ENCODE results near the gene PDLIM5.

PDLIM5 gene

DNA sequence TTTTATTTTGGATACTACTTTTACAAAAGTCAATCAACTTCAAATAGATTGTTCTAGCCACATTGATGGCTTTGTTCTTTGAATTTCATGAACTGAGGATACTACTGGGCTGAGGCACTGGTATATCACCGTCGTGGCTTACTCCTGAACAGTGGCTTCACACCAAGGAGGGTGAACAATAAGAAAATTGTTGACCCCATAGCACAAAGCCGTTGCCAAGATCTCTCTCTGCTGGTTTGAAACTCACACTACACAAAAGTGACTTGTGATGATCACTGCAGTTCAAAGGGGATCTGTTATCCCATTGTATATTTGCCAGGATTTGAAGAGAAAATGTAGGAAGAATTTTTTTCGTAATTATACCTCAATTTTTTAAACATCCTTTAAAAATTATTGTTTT lies 119.6 kb downstream of the PDLIM5 start:
- TF ChIP-seq CTCF (IDR thresholded peaks at IDR 0.05; ENCODE audit: insufficient read depth, low read length, missing control alignments): no peak
- H3K4me3 ChIP-seq (ENCODE audit: low read depth, low read length): no peak overlapping the region
- no peak for DNase-seq (ENCODE audit: low read depth, low spot score)
- CTCF ChIA-PET: interaction anchor here (1.4 to 1.6 kb wide), 3 partner anchors 9 to 164 kb away, joined by 3 to 7 read pairs (median 3); no protein-coding TSS in a partner anchor
- POLR2A ChIA-PET: no interaction called here

DNA sequence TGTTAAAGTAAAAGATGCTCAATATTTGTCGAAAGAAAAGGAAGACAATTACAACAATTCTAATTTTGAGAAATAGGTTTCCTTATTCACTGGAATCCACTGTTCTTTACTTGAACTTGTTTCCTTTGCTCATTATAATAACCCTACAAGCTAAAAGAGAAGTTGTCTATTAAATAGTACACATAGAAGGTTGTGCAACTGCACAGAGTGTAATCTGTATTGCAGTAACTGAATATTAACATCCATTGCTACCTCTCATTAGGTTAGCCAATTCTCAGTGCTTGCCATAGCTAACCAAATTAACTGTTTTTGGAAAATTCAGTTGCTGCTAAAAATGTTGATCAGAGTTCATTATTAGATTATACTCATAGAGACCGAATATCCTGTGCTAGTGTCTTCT lies 120.0 kb downstream of the PDLIM5 start:
- no peak for DNase-seq (ENCODE audit: low read depth, low spot score)
- ChIA-PET CTCF (interaction anchor here (1.4 to 1.6 kb wide), 3 partner anchors 9 to 165 kb away, joined by 3 to 7 read pairs (median 3); no protein-coding TSS in a partner anchor), POLR2A (no interaction called here)
- no peak overlapping the region for H3K4me3 ChIP-seq (ENCODE audit: low read depth, low read length)
- no peak for TF ChIP-seq CTCF (IDR thresholded peaks at IDR 0.05; ENCODE audit: insufficient read depth, low read length, missing control alignments)

DNA sequence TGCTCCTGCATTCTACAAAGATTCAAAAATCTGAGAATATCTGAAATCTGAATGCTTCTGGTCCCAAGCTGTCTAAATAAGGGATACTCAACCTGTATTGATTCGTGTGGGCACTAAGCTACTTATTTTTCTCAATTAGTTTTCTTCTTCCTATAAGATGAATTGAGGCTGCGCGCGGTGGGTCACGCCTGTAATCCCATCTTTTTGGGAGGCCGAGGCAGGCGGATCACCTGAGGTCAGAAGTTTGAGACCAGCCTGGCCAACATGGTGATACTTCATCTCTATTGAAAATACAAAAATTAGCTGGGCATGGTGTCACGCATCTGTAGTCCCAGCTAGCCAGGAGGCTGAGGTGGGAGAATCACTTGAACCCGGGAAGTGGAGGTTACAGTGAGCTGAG lies 122.3 kb downstream of the PDLIM5 start:
- no peak for TF ChIP-seq CTCF (IDR thresholded peaks at IDR 0.05; ENCODE audit: insufficient read depth, low read length, missing control alignments)
- no peak for DNase-seq (ENCODE audit: low read depth, low spot score)
- H3K4me3 ChIP-seq (ENCODE audit: low read depth, low read length): no peak overlapping the region
- POLR2A ChIA-PET: no interaction called here
- CTCF ChIA-PET: interaction anchor here (0.6 kb wide), 1 partner anchor 12 kb away, joined by 4 read pairs; no protein-coding TSS in a partner anchor

- no peak for DNase-seq (ENCODE audit: low read depth, low spot score)
- ChIA-PET POLR2A (no interaction called here), CTCF (no interaction called here)
Observed at GRCh38 chr4:94574616-94575015, 122.9 kb downstream of the PDLIM5 start.

DNA sequence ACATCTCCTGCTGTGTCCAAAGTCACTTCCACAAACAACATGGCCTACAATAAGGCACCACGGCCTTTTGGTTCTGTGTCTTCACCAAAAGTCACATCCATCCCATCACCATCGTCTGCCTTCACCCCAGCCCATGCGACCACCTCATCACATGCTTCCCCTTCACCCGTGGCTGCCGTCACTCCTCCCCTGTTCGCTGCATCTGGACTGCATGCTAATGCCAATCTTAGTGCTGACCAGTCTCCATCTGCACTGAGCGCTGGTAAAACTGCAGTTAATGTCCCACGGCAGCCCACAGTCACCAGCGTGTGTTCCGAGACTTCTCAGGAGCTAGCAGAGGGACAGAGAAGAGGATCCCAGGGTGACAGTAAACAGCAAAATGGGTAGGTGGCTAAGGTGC lies 123.9 kb downstream of the PDLIM5 start:
- no peak for TF ChIP-seq CTCF (IDR thresholded peaks at IDR 0.05; ENCODE audit: insufficient read depth, low read length, missing control alignments)
- ChIA-PET CTCF (interaction anchor here (0.9 to 1.0 kb wide), 2 partner anchors 13 to 168 kb away, joined by 3 to 4 read pairs; no protein-coding TSS in a partner anchor), POLR2A (no interaction called here)
- DNase-seq (ENCODE audit: low read depth, low spot score): no peak
- no peak overlapping the region for H3K4me3 ChIP-seq (ENCODE audit: low read depth, low read length)

More at GRCh38 chr4:94574616-94575015, 122.9 kb downstream of the PDLIM5 start:
- no peak overlapping the region for H3K4me3 ChIP-seq (ENCODE audit: low read depth, low read length)
- TF ChIP-seq CTCF (IDR thresholded peaks at IDR 0.05; ENCODE audit: insufficient read depth, low read length, missing control alignments): no peak

DNA sequence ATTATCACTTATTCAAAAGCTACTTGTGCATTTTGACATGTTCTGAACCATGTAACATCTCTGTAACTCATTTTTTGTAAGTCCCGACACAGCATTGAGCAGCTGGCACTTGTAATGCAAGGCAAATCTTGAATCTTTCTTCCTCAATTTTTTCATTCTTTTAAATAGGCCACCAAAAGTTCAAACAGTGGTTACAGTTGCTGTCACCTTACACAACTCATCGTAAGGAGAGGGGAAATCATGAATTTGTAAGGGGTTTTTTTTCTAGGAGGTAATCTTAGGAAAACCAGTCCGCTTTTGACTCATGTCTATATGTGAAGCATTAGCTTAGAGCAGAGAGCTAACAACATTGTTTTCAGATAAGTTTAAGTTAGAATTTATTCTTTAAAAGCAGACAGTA lies 124.5 kb downstream of the PDLIM5 start:
- H3K4me3 ChIP-seq (ENCODE audit: low read depth, low read length): no peak overlapping the region
- DNase-seq (ENCODE audit: low read depth, low spot score): no peak
- ChIA-PET POLR2A (no interaction called here), CTCF (interaction anchor here (0.9 to 1.0 kb wide), 2 partner anchors 13 to 169 kb away, joined by 3 to 4 read pairs; no protein-coding TSS in a partner anchor)
- no peak for TF ChIP-seq CTCF (IDR thresholded peaks at IDR 0.05; ENCODE audit: insufficient read depth, low read length, missing control alignments)
